ENCODE data around the gene PF4V1.

PF4V1 gene

GRCh38 chr4:73821325-73821724 is 31.8 kb upstream of the PF4V1 start:
- TF ChIP-seq, protein P1, sequence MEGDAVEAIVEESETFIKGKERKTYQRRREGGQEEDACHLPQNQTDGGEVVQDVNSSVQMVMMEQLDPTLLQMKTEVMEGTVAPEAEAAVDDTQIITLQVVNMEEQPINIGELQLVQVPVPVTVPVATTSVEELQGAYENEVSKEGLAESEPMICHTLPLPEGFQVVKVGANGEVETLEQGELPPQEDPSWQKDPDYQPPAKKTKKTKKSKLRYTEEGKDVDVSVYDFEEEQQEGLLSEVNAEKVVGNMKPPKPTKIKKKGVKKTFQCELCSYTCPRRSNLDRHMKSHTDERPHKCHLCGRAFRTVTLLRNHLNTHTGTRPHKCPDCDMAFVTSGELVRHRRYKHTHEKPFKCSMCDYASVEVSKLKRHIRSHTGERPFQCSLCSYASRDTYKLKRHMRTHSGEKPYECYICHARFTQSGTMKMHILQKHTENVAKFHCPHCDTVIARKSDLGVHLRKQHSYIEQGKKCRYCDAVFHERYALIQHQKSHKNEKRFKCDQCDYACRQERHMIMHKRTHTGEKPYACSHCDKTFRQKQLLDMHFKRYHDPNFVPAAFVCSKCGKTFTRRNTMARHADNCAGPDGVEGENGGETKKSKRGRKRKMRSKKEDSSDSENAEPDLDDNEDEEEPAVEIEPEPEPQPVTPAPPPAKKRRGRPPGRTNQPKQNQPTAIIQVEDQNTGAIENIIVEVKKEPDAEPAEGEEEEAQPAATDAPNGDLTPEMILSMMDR (IDR thresholded peaks at IDR 0.05; ENCODE audit: extremely low read depth, missing control alignments) = no peak
- DNase-seq (ENCODE audit: low spot score) = no peak

DNA sequence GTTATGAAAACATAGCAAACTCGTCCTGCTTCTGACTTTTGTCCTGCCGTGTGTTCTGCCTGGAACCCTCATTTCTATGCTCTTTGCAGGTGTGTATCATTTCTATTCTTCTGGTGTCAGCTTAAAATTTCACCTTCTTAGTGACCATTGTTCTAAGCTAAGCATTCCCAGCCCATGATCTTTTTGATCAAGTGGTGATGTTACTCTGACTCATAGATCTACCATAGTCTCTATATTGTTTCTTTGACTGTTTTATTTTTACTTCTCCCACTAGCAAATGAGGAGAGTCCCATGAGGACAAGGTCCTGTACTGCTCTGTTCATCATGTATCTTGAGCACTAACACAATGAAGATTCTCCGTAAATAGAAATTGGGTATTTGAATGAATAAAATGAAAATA is 30.7 kb upstream of the PF4V1 start:
- no peak for DNase-seq (ENCODE audit: low spot score)
- TF ChIP-seq, protein P1 (IDR thresholded peaks at IDR 0.05; ENCODE audit: extremely low read depth, missing control alignments) = no peak

- no peak for DNase-seq (ENCODE audit: low spot score)
- TF ChIP-seq, protein P1 (IDR thresholded peaks at IDR 0.05; ENCODE audit: extremely low read depth, missing control alignments) = no peak
These were observed 30.1 kb upstream of the PF4V1 start for GRCh38 chr4:73822812-73823504.

DNA sequence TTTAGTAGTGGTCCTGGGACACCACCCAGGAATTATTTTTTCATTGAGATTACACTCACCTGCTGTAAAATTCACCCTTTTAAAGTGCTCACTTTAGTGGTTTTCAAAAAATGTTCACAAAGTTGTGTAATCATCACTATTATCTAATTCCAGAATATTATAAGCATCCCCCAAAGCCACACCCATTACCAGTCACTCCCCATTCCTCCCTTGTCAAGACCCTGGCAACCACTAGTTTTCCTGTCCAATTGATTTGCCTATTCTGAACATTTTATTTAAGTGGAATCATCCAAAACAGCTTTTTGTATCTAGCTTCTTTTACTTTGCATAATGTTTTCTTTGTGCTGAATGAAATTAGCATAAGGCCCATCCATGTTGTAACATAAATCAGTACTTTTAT is 29.3 kb upstream of the PF4V1 start:
- TF ChIP-seq, protein P1 (IDR thresholded peaks at IDR 0.05; ENCODE audit: extremely low read depth, missing control alignments) = no peak
- no peak for DNase-seq (ENCODE audit: low spot score)

- DNase-seq (ENCODE audit: low spot score) = no peak
- TF ChIP-seq, protein P1 (IDR thresholded peaks at IDR 0.05; ENCODE audit: extremely low read depth, missing control alignments) = no peak
These were observed 24.1 kb upstream of the PF4V1 start for GRCh38 chr4:73828956-73829355.

- TF ChIP-seq, protein P1 (IDR thresholded peaks at IDR 0.05; ENCODE audit: extremely low read depth, missing control alignments) = no peak
- DNase-seq (ENCODE audit: low spot score) = no peak
These were observed 21.5 kb upstream of the PF4V1 start for GRCh38 chr4:73831569-73831968.

- TF ChIP-seq, protein P1 (IDR thresholded peaks at IDR 0.05; ENCODE audit: extremely low read depth, missing control alignments) = no peak
- DNase-seq (ENCODE audit: low spot score) = no peak
These were observed 20.4 kb upstream of the PF4V1 start for GRCh38 chr4:73832651-73833237.

All from GM20000 (cell line).